Right lobe of liver (tissue), 6 donors: ENCODE measurements around the gene EPHB6. TPM values are rescaled to one million over a fixed set of nuclear protein-coding genes. Genes with fewer than 3 reads are reported as not detected.

Experiments
- ATAC-seq, 4 donors: fragments of 200-7000 bp; cut with Tn5 transposase; one replicate each; pipeline ENCODE4 v1.9.1; 2020; ENCODE audit warnings: mild to moderate bottlenecking in 4 of 4, moderate library complexity in 4 of 4
- DNase-seq, 3 donors: peaks; one replicate each; pipeline ENCODE4 v3.0.0-alpha.2; 2020
- H3K27ac ChIP-seq, 3 donors: fragments of 200-600 bp; one replicate each; pipeline ENCODE4 v1.8.0; 2022
- H3K27me3 ChIP-seq, 2 donors: fragments of 200-600 bp; one replicate each; pipeline ENCODE4 v1.8.0; 2022
- H3K36me3 ChIP-seq, 4 donors: fragments of 200-600 bp; sonication (generic) in 1 of 4; one replicate each; pipeline versions ENCODE4 v1.5.1 to v1.8.0; 2017 to 2022; ENCODE audit warnings: control low read depth in 1 of 4
- H3K4me1 ChIP-seq, 4 donors: fragments of 200-600 bp; sonication (generic) in 1 of 4; one replicate each; pipeline versions ENCODE4 v1.5.1 to v1.8.0; 2017 to 2022; ENCODE audit warnings: control low read depth in 1 of 4
- H3K4me3 ChIP-seq, 3 donors: fragments of 200-600 bp; one replicate each; pipeline ENCODE4 v1.8.0; 2022
- H3K9me3 ChIP-seq, 4 donors: fragments of 200-600 bp; sonication (generic) in 1 of 4; one replicate each; pipeline versions ENCODE4 v1.5.1 to v1.8.0; 2017 to 2022; ENCODE audit warnings: control low read depth in 1 of 4
- POLR2A ChIP-seq: fragments of 450-650 bp; IDR thresholded peaks from one replicate; pipeline ENCODE4 v1.6.1; 2017; ENCODE audit warnings: antibody characterized with exemption, mild to moderate bottlenecking
- WGBS: methylation state at CpG from one replicate; pipeline ENCODE4 v1.1.6; 2018; ENCODE audit warnings: low coverage, low lambda C conversion rate; ENCODE audit not compliant: insufficient coverage; ENCODE audit errors: missing lambda C conversion rate; 5-methylcytosine and 5-hydroxymethylcytosine counted together
- intact Hi-C, 2 donors: fragments of 100-400 bp; cut with DNase I; formaldehyde crosslinking; loops; one replicate each; pipeline versions ENCODE4 v1.11.2 to v1.14.1; 2022
- total RNA-seq, 6 experiments: library from RNA; depleted of rRNA in 2 of 6; stranded (reverse); fragments of >200 nt in 2 of 6; fragmentation: NEBNext Ultra II Directional in 3 of 6; extraction: Animal tissue kit (Norgen Biotek cat#: 25700) in 3 of 6; gene quantifications; one replicate each; pipeline versions ENCODE4 v1.1.0 to v1.2.4, GENCODE V29; 2016 to 2023
- TF ChIP-seq, protein P1 (sequence below), 4 donors: fragments of 200-600 bp in 3 of 4; fragments of 450-650 bp in 1 of 4; IDR thresholded peaks; one replicate each; pipeline versions ENCODE4 v1.5.1 to v1.8.0; 2016 to 2022; ENCODE audit warnings: antibody characterized with exemption in 4 of 4, mild to moderate bottlenecking in 2 of 4
- donor health status: DM: no; HTN: yes; CAD: no.
- donor health status: DM: no; HTN: no; CAD: no.
- donor health status: DM: no; HTN: no; CAD: no.
- donor health status: DM: no; HTN: yes; CAD: no.
- donor health status: DM: no; HTN: yes; CAD: no.

EPHB6 gene
- total RNA-seq, 6 experiments from 2014 or later, result 1.5 to 6.1 (median 3.2) TPM

GRCh38 chr7:142886866-142887265 is 32.0 kb downstream of the EPHB6 start:
- no peak overlapping the region for H3K4me3 ChIP-seq
- DNase-seq, result peak in 2 of 3 donors; percentile 10 to 16
- H3K4me1 ChIP-seq, result no peaks in the 10 kb centered on the region
- no peak for TF ChIP-seq POLR2A
- TF ChIP-seq, protein P1, sequence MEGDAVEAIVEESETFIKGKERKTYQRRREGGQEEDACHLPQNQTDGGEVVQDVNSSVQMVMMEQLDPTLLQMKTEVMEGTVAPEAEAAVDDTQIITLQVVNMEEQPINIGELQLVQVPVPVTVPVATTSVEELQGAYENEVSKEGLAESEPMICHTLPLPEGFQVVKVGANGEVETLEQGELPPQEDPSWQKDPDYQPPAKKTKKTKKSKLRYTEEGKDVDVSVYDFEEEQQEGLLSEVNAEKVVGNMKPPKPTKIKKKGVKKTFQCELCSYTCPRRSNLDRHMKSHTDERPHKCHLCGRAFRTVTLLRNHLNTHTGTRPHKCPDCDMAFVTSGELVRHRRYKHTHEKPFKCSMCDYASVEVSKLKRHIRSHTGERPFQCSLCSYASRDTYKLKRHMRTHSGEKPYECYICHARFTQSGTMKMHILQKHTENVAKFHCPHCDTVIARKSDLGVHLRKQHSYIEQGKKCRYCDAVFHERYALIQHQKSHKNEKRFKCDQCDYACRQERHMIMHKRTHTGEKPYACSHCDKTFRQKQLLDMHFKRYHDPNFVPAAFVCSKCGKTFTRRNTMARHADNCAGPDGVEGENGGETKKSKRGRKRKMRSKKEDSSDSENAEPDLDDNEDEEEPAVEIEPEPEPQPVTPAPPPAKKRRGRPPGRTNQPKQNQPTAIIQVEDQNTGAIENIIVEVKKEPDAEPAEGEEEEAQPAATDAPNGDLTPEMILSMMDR (IDR thresholded peaks at IDR 0.05), result no peak
- no peaks in the 10 kb centered on the region for H3K27me3 ChIP-seq
- intact Hi-C loops, result no loop called here
- no peak for ATAC-seq
- H3K9me3 ChIP-seq, result no peaks in the 10 kb centered on the region
- no peaks in the 10 kb centered on the region for H3K36me3 ChIP-seq
- WGBS, result 67% methylated on average over 3 of the region's 7 CpGs
- H3K27ac ChIP-seq, result no peak overlapping the region

DNA sequence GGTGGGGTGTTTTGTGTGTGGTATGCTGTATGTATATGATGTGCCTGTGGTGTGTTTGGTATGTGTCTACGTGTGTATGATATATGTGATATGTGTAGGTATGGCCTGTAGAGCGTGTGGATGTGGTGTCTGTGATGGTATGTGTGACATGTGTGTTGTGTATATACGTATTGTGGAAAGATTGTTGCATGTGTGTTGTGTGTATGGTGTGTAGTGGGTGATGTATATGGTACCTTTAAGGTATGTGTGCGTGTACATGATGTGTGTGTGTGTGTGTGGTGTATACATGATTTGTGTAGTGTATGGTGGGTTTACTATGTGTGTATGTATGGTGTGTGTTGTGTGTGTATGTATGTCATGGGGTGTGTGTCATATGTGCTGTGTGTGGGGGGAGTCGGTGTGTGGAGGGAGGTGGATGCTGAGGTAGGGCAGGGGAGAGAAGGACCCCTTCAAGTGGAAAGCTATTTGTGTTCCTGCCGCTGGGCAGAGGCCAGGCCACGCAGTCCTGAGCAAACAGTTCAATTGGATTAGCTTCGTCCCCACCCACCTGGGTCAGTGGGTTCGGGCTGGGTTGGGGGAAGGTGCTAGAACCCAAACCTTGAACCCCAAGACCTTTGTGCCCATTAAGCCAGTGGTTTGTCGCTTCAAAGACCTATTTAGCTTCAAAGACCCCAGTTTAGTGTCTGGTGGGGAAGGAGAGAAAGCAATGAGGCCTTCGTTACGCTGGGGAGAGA is 32.6 kb downstream of the EPHB6 start:
- no peaks in the 10 kb centered on the region for H3K9me3 ChIP-seq
- no peak overlapping the region for H3K27ac ChIP-seq
- H3K27me3 ChIP-seq, result no peaks in the 10 kb centered on the region
- H3K4me1 ChIP-seq, result no peaks in the 10 kb centered on the region
- no peak overlapping the region for H3K4me3 ChIP-seq
- H3K36me3 ChIP-seq, result no peaks in the 10 kb centered on the region
- ATAC-seq, result no peak
- intact Hi-C loops, result no loop called here
- TF ChIP-seq, protein P1 (IDR thresholded peaks at IDR 0.05), result no peak
- TF ChIP-seq POLR2A, result no peak
- 68% methylated on average over 6 of the region's 12 CpGs for WGBS
- peak in 2 of 3 donors; percentile 7 to 30 for DNase-seq

GRCh38 chr7:142889816-142890215 is 34.9 kb downstream of the EPHB6 start:
- no peaks in the 10 kb centered on the region for H3K36me3 ChIP-seq
- WGBS, result no CpG with 5 or more reads among the region's 3 CpGs
- H3K4me3 ChIP-seq, result no peak overlapping the region
- TF ChIP-seq, protein P1 (IDR thresholded peaks at IDR 0.05), result no peak
- no peak for TF ChIP-seq POLR2A
- no peaks in the 10 kb centered on the region for H3K27me3 ChIP-seq
- no peak overlapping the region for H3K27ac ChIP-seq
- intact Hi-C loops, result no loop called here
- ATAC-seq (peak in 2 of 4 donors; percentile 45 to 59), DNase-seq (peak in 1 of 3 donors; percentile 33)
- H3K9me3 ChIP-seq, result no peaks in the 10 kb centered on the region
- H3K4me1 ChIP-seq, result no peaks in the 10 kb centered on the region

DNA sequence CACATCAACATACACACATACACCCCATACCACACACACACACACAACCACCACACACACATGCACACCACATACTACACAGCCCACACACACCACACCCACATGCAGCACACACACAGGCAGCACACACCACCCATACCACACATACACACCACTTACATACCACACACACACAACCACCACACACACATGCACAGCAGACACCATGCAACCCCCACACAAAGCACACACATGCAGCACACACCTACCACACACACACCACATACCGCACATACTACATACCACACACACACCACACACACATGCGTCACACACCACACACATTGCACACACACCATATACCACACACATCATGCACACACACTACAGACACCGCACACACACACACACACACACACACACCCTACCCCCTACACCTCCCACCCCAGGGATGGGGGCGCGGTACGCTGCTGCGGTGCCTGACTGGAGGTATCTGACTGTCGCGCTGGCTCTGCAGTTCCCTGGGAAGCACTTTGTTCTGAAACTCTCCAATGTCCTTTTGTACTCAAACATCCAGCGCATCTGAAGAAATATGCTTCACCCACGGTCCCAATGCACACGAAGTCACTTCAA is 36.1 kb downstream of the EPHB6 start:
- TF ChIP-seq, protein P1 (IDR thresholded peaks at IDR 0.05), result no peak
- no peak for TF ChIP-seq POLR2A
- Histone ChIP-seq H3K36me3 (no peaks in the 10 kb centered on the region), H3K9me3 (no peaks in the 10 kb centered on the region), H3K27me3 (no peaks in the 10 kb centered on the region), H3K4me1 (no peaks in the 10 kb centered on the region), H3K4me3 (no peak overlapping the region), H3K27ac (no peak overlapping the region)
- intact Hi-C loops, result no loop called here
- no peak for ATAC-seq
- DNase-seq, result peak in 1 of 3 donors; percentile 14
- WGBS, result 53% methylated on average over 9 of the region's 12 CpGs
